Loucy (cell line): ENCODE results near the gene TRPT1.
A peak's percentile ranks its signal among the peaks of the same experiment; 100 is the strongest.

Experiments used
- H2AFZ ChIP-seq: fragments of 200-600 bp; sonication (generic); 2 replicates; pipeline ENCODE4 v1.6.0; 2016; ENCODE audit warnings: antibody characterized with exemption, mild to moderate bottlenecking, low read length, moderate library complexity
- H3F3A ChIP-seq: fragments of 200-600 bp; 2 replicates; pipeline ENCODE4 v1.6.0; 2016; ENCODE audit warnings: antibody characterized with exemption, low read depth, mild to moderate bottlenecking
- H3K27me3 ChIP-seq: fragments of 200-600 bp; sonication (generic); 2 replicates; pipeline ENCODE4 v1.6.1; 2014; ENCODE audit warnings: low read length, mild to moderate bottlenecking; ENCODE audit not compliant: insufficient read depth, poor library complexity, severe bottlenecking
- H3K36me3 ChIP-seq: fragments of 200-600 bp; sonication (generic); 2 replicates; pipeline ENCODE4 v1.6.1; 2016; ENCODE audit warnings: low read length; ENCODE audit not compliant: insufficient read depth
- H3K4me1 ChIP-seq: fragments of 200-600 bp; sonication (generic); 2 replicates; pipeline ENCODE4 v1.5.1; 2014; ENCODE audit warnings: low read length, mild to moderate bottlenecking; ENCODE audit not compliant: insufficient read depth, poor library complexity, severe bottlenecking
- H3K4me2 ChIP-seq: fragments of 200-600 bp; sonication (generic); 2 replicates; pipeline ENCODE4 v1.6.0; 2014; ENCODE audit warnings: antibody characterized with exemption, low read length, low read depth, mild to moderate bottlenecking; ENCODE audit not compliant: poor library complexity, severe bottlenecking
- H3K4me3 ChIP-seq: fragments of 200-600 bp; sonication (generic); 2 replicates; pipeline ENCODE4 v1.5.1; 2014; ENCODE audit warnings: low read length, mild to moderate bottlenecking, mixed read lengths; ENCODE audit not compliant: poor library complexity, severe bottlenecking
- H3K79me2 ChIP-seq: fragments of 200-600 bp; sonication (generic); 2 replicates; pipeline ENCODE4 v1.6.1; 2014; ENCODE audit warnings: low read length; ENCODE audit not compliant: insufficient read depth
- H3K9ac ChIP-seq: fragments of 200-600 bp; sonication (generic); 2 replicates; pipeline ENCODE4 v1.6.0; 2014; ENCODE audit warnings: mild to moderate bottlenecking, low read depth, low read length, moderate library complexity; ENCODE audit not compliant: poor library complexity, severe bottlenecking
- H3K9me2 ChIP-seq: fragments of 200-600 bp; sonication (generic); replicated peaks from 2 replicates; pipeline ENCODE4 v1.6.1; 2016; ENCODE audit warnings: low read depth, low read length, mixed read lengths
- H3K9me3 ChIP-seq: fragments of 200-600 bp; sonication (generic); 2 replicates; pipeline ENCODE4 v1.6.1; 2014; ENCODE audit warnings: mild to moderate bottlenecking, antibody characterized with exemption, low read length, low read depth; ENCODE audit not compliant: insufficient read depth
- H4K20me1 ChIP-seq: fragments of 200-600 bp; sonication (generic); 2 replicates; pipeline ENCODE4 v1.6.0; 2014; ENCODE audit warnings: antibody characterized with exemption, low read length, mild to moderate bottlenecking; ENCODE audit not compliant: insufficient read depth, poor library complexity, severe bottlenecking
- CTCF ChIP-seq: fragments of 200-600 bp; sonication (generic); conservative IDR thresholded peaks from 2 replicates; pipeline ENCODE4 v1.5.1; 2014; ENCODE audit warnings: mild to moderate bottlenecking, antibody characterized with exemption, low read length
- EZH2phosphoT487 ChIP-seq: fragments of 200-600 bp; IDR thresholded peaks from 2 replicates; pipeline ENCODE4 v1.6.1; 2018; ENCODE audit warnings: antibody characterized with exemption, mild to moderate bottlenecking, moderate library complexity, borderline replicate concordance

TRPT1 gene

GRCh38 chr11:64234647-64235379 is 8.8 kb upstream of the TRPT1 start:
- peak overlapping the region; percentile 66 for H3K9ac ChIP-seq
- peaks cover 6% of the 10 kb centered on the region; the same call in 1 of the 2 replicates for H3F3A ChIP-seq
- TF ChIP-seq EZH2phosphoT487, result no peak
- TF ChIP-seq CTCF, result no peak
- H3K4me3 ChIP-seq, result peak overlapping the region; percentile 77
- no peaks in the 10 kb centered on the region; the same call in 1 of the 2 replicates for H3K36me3 ChIP-seq
- peaks cover 17% of the 10 kb centered on the region; the same call in 1 of the 2 replicates for H3K79me2 ChIP-seq
- H2AFZ ChIP-seq, result no peak overlapping the region
- H3K4me2 ChIP-seq, result peak overlapping the region; percentile 83
- H4K20me1 ChIP-seq, result peaks cover 14% of the 10 kb centered on the region
- H3K9me3 ChIP-seq, result no peaks in the 10 kb centered on the region
- peaks cover 17% of the 10 kb centered on the region for H3K4me1 ChIP-seq
- no peaks in the 10 kb centered on the region for H3K9me2 ChIP-seq
- H3K27me3 ChIP-seq, result no peaks in the 10 kb centered on the region

GRCh38 chr11:64233913-64234586 is 8.1 kb upstream of the TRPT1 start, which contains the start of gene VEGFB:
Gene VEGFB (plus strand): TSS chr11:64234584. CDS start chr11:64234834, 250 bp downstream.
- no peak within 1 kb of the TSS for H2AFZ ChIP-seq
- no peaks in the 10 kb centered on the region for H3K9me3 ChIP-seq
- no peaks in the 10 kb centered on the region for H3K9me2 ChIP-seq
- peaks cover 23% of the 10 kb centered on the region; the same call in 1 of the 2 replicates for H3K79me2 ChIP-seq
- no peak for TF ChIP-seq CTCF
- TF ChIP-seq EZH2phosphoT487, result no peak
- peak within 1 kb of the TSS; percentile 66 for H3K9ac ChIP-seq
- peaks cover 17% of the 10 kb centered on the region for H4K20me1 ChIP-seq
- no peaks in the 10 kb centered on the region; the same call in 1 of the 2 replicates for H3K36me3 ChIP-seq
- H3F3A ChIP-seq, result peaks cover 6% of the 10 kb centered on the region; the same call in 1 of the 2 replicates
- H3K27me3 ChIP-seq, result no peaks in the 10 kb centered on the region
- H3K4me3 ChIP-seq, result peak within 1 kb of the TSS; percentile 77
- H3K4me1 ChIP-seq, result peaks cover 16% of the 10 kb centered on the region
- H3K4me2 ChIP-seq, result peak within 1 kb of the TSS; percentile 83

- no peaks in the 10 kb centered on the region for H3K27me3 ChIP-seq
- H4K20me1 ChIP-seq, result peaks cover 21% of the 10 kb centered on the region
- no peak overlapping the region for H3K4me3 ChIP-seq
- H3K36me3 ChIP-seq, result no peaks in the 10 kb centered on the region
- peaks cover 6% of the 10 kb centered on the region; the same call in 1 of the 2 replicates for H3F3A ChIP-seq
- peaks cover 28% of the 10 kb centered on the region; the same call in 1 of the 2 replicates for H3K79me2 ChIP-seq
- H2AFZ ChIP-seq, result no peak overlapping the region
- peaks cover 16% of the 10 kb centered on the region for H3K4me1 ChIP-seq
- H3K4me2 ChIP-seq, result no peak overlapping the region
- no peak overlapping the region for H3K9ac ChIP-seq
- TF ChIP-seq CTCF, result no peak
- TF ChIP-seq EZH2phosphoT487, result no peak
- H3K9me3 ChIP-seq, result no peaks in the 10 kb centered on the region
- H3K9me2 ChIP-seq, result no peaks in the 10 kb centered on the region
These were observed 7.0 kb upstream of the TRPT1 start for GRCh38 chr11:64232967-64233315.
